NCI-H1417 (cell line): Measurements from ENCODE around the gene OGFRL1.
"Not testable (repeated sequence)": the region's sequence is repeated elsewhere in the genome, so short reads cannot be mapped to it uniquely, and the experiment has no call there.

Source experiments
- DNase-seq, 3 experiments: peaks; one replicate each; lab custom pipeline; 2025; lab: John Stamatoyannopoulos, UW

OGFRL1 gene

DNA sequence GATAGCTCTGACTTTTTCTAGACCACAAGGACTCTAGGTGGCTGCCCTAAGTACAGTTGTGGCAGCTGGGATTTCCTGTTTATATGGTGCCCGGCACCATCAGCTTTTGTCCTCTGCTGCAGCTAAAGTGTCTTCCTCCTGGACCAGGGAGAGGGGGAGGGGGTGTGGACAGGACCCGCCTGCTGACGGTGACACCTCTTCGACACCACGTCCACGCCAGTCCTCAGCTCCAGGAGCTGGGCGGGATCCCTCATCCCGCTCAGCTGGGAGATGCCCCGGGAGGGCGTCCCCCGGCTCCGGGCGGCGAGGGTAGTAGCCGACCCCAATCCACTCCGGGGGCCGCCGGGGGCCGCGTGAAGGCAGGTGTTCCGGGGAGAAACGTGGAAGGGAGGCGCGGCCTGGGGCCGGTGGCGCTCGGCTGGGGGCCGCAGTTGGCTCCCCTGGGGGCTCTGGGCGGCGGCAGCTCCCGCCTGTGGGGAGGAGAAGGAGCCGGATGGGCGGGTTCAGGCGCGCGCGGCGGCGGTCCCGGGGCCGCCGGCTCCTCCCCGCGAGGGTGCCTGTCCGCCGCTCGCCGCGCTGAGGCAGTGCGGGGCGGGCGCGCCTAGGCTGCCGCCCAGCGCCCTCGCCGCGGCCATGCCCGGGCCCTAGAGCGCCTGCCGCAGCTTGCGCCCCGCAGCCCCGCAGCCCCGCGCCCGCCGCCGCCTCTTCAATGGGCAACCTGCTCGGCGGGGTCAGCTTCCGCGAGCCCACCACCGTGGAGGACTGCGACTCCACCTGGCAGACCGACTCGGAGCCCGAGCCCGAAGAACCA, at the start of gene OGFRL1:
Gene OGFRL1 (plus strand): TSS at position 584 of the 811 bp plus-strand sequence. CDS start 126 bp downstream, at position 710.
- peak; percentile 75 to 95 (median 93) for DNase-seq

DNA sequence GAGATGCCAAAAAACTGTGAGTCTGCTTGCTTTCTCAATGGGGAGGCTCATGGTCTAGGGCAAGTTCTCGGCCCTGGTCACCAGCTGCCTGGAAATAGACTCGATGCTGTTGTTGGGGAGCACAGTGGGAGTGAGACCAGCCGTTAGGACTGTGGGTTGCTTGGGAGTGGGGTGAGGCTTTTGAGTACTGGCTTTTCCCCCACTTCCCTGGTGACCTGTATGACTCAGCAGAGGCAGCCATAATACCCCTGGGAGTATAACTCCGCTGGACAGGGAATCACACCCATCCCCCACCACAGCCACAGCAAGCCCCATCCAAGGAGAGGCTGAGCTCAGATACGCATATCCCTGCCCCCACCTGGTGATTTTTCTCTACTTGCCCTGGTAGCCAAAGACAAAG, 48.9 kb upstream of the OGFRL1 start:
- DNase-seq = no peak

DNA sequence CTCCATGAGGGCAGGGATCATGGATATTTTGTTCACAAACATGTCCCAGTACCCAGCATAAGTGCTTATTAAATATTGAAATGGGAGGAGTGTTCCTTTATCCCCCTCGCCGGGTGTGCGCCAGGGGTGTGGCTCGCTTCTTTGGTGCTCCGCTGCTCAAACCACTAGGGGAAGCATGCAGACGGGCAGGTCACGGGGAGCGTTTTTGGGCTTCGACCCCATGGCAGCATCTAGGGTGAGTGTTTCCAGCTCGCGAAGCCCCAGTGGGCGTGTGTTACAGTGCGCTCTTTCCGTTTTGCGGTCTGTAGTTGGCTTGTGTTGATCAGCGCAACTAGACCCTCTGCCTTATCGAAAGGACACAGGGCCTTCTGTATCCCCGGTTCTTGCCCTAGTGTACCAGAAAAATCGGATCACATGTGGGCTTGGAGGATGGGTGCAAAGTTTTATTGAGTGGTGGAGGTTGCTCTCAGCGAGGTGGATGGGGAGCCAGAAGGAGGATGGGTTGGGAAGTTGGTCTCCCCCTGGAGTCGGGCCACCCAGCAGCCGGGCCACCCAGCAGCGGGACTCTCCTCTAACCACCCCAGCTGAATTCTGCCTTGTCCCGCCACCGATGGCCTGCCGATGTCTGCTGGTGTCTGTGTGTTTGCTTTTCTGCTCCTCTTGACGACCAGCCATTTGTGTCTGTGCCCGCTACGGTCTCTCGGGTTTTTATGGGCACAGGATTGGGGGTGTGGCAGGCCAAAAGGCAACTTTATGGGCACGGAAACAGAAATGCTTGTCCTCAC, 43.2 kb upstream of the OGFRL1 start:
- DNase-seq = no peak

DNA sequence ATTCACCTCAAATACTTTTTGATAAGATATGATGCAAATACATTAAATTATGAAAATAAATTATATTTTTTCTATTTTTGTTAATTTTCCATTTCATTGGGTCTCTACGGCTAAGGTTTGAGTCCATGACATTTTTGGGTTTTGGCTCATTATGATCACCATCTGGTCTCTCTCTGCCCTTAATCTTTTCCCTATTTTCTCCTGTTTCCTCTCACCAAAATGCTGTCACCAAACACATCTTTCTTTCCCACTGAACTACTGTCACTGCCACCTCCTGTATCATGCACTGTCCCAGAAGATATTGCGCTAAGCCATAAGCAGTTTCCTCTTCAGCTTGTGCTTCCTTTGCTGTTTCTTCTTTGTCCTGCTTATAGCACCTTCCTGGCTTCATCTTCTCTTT, 42.0 kb upstream of the OGFRL1 start:
- no peak for DNase-seq

DNA sequence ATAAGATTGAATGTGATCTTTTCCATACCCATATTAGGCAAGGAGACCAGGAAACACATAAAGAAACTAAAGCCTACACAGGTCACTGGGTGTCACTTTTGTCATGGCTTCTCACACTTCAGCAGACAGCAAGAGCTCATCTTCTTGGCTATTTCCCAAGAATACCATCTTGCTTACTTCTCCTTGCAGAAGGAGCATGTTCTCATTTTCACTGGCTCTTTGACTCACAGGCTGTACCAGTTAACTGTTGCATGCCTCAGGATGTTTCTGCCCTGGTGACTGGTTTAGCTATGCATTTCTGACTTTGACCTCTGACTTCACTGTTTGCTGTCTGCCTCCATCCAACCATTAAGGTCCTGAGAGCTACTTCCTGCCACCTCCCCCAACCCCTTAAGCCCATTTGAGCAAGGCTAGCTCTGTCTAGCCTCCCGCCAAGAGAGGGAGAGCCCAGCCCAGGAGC, 40.3 kb upstream of the OGFRL1 start:
- peak in 2 of 3 experiments; percentile 6 to 43 for DNase-seq

DNA sequence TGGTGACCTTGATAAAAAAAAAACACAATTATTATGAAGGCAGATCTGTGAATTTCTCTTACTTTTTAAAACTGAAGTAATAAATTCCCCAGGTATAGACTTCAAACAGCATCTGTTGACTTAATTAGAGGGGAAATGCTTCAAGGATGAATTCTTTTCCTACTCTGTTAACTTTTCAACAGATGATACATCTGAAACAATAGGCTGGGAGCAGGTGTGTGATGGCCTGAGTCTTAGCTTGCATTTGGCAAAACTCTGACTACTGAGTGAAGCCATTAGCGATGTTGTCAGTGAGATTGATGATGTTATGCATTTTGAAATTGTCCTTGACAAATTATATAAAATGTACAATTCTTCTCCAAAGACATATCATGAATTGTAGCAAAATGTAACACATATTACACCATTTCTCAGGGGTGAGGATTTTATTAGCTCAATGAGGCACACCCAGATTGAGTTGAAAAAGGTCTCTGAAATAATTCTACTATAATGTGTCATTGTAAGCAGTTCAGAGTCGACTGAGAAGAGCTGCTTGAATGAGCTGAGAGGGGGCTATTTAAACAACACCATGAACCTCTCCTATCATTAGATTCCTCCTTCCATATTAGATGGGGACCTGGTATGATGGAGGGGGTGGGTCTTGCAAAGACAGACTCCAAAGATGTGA, 39.6 kb upstream of the OGFRL1 start:
- peak in 1 of 3 experiments; percentile 19 for DNase-seq

DNA sequence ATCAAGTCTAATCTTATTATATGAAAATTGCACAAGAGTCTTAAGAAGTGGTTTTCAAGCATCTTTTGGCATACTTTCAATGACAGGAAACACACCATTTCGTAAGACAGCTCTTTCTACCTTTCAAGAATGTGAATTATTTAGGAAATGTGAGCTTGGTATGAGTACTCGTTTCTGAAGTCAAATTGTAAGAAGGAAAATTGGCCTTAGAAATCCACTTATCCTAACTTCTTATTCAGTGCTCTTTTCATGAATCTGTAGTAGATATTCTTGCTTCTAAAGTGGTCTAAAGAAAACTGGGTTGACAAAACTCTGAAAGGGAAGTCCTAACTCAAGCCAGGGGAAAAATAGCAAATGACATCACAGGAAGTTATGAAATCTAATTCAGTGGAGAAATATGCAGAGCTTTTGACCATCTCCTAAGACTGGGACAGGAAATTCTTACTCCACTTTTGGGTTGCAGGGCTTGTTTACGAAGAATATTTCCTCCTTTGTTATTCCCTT, 38.5 kb upstream of the OGFRL1 start:
- no peak for DNase-seq

DNA sequence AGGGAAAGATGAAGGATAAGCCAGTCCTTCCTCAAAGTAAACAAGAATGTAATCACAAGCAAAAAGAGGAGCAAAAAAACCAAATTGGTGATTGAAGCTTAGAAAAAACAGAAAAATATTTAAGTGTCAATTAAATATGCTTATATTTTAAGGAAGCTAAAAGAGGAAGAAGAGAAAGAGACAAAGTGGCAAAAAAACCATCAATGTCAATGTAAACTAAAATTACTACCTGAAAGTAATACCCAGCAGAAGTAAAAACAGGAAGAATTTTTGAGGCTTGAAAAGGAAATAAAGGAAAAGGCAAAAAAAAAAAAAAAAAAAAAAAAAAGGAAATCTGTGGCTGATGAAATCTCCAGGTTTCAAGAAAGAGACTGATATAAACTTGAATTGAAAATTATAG, 36.2 kb upstream of the OGFRL1 start:
- DNase-seq = no peak

DNA sequence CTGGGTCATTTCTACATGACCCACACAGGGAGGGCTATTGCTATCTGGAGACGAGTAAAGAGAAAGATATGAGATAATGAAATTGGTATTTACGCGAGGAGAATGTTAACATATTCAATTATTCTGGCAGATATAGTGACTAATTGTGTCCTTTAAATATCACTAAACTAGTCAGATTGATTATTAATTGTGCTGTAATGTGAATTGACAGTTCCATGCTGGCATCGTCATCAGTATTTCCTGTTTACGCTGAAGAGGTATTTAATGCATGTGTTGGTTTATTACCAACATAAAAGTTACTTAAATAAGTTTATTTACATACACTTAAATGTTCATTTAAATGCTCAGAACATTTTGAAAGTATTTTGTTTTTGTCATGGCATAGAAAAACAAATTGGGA, 35.7 kb upstream of the OGFRL1 start:
- DNase-seq = no peak

DNA sequence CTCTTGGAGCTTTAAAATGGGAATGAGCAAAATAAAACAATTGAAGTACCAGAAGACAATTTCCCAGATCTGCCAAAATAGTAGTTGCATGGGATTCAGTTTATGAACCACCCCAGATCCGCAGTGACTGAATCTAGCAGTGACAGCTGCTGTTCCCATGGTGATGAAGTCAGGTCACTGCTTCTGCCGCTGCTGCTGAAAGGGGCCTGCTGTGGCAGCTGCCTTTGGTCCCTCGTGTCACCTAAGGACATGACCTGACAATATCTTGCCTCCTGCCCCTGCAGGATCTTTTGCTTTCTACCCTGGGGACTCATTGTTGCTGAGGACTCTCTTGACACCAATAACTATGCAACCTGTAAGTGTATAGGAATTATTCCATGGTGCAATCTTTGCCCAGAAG, 34.3 kb upstream of the OGFRL1 start:
- peak in 2 of 3 experiments; percentile 55 to 87 for DNase-seq

DNA sequence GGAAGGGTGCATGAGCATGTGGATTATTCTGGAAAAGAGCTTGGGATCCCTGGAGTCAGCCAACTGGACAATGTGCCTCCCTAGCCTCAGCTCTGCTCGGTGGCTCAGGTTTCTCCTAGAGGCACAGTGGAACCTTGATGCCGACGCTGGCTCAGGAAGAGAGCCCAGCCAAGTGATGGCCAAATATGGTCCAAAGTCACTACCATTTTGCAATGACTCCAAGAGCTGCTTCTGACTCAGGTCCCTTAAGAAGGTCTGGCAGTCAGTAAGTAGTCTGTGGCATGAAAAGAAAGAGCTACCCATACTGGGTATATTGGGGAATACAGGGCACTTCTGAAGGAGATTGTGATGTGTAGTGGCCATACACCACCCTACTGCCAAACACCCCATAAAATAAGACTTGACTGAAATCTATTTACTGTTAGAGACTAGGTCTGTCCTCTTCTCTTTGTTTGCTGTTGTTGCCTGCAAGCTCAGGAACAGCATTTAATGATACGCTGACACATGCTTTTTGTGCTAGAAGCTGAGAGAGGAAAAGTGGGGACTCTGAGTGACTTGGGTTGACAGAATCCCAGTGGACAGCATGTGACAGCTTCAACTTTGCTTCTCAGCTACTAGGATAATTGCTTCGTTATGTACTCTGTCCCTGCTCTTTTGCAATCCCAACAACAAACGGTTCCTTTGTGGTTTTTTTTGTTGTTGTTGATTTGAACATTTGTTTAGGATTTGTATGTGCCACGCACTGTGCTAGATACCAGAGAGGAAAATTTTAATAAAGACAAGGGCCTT, 30.3 kb upstream of the OGFRL1 start:
- DNase-seq = peak in 1 of 3 experiments; percentile 7

DNA sequence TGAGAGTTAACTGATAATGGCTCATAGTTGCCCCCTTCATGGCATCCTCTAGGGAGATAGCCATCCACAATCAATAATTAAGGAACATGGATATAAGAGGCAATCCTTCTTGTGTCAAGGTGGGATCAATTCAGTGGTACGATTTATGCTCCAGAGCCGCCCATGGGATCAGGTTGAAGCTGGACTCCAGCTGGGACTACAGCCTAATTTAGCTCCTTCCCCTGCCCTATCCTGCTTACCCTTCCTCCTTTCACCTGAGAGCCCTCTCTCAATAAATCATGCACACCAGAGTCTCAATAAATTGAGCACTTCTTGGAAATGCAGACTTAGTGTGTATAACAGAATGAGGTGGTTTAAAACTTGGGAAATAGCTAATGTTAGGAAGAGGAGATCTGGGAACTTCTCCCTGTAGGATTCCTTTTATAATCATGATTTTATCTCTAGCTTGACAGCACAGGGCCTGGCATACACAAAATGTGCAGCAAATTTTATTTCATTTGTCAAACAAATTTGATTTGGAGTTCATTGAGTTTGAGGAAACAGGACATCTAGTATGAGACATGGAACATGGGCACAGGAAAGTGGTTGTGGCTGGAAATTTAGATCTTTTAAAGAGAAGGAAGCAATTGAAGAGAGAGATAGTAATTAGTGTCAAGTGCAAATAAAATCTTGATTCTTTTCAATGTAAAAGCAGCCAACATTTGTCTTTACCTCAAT, 28.6 kb upstream of the OGFRL1 start:
- peak in 1 of 3 experiments; percentile 9 for DNase-seq

DNA sequence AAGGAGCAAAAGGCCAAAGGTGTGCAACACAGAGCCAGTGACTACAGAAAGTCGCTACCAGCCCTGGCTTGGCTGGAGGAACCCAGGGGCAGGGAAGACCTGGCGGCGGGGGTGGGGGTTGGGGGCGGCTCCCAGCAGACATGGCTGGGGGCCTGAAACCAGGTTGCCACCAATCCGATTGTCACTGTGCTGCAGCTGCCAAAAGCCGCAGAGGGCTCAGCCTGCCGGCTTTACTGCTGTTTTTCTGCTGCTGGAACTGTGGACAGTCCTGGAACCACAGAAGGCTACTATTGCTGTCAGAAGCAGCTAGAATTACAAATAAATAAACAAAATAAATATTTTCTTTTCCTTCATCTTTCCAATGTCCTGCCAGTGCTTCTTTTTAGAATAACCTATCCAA, 25.7 kb upstream of the OGFRL1 start:
- DNase-seq = no peak

DNA sequence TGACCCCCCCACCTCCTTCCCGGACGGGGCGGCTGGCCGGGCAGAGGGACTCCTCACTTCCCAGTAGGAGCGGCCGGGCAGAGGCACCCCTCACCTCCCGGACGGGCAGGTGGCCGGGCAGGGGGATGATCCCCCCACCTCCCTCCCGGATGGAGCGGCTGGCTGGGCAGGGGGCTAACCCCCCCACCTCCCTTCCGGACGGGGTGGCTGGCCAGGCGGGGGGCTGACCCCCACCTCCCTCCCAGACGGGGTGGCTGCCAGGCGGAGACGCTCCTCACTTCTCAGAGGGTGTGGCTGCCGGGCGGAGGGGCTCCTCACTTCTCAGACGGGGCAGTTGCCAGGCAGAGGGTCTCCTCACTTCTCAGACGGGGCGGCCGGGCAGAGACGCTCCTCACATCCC, 22.2 kb upstream of the OGFRL1 start:
- DNase-seq = not testable (repeated sequence)

DNA sequence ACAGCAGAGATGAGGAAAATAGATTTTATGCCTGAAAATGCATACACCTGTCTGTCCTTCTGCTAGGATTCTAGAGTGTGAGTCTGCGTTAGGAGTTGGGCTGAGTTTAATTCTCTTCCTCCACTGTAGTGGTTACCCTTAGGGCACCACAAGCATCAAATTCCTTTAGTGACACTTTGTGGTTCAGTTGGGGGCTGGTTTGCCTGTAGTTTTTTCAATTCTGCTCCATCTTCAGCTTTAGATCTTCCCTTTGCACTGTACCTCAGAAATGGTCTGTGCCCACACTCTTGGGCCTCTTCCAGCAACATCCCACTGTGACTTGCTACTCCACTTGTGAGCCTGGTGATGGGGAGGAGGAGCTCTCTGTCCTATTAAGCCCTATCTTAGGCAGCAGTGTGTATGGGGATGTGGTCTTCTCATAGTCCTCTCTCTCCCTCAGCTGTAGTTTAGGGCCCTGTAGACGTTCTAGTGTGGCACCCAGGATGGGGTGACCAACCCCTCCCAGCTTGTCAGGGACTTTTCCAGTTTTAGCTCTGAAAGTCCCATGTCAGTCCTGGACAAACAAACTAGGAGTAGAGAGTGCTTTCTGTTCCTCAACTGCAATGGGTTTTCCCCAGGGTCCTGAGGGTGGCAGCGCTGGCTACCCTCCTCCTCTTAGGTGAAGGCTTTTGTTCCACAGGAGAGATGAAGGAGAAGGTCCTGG, 19.7 kb upstream of the OGFRL1 start:
- DNase-seq = no peak

DNA sequence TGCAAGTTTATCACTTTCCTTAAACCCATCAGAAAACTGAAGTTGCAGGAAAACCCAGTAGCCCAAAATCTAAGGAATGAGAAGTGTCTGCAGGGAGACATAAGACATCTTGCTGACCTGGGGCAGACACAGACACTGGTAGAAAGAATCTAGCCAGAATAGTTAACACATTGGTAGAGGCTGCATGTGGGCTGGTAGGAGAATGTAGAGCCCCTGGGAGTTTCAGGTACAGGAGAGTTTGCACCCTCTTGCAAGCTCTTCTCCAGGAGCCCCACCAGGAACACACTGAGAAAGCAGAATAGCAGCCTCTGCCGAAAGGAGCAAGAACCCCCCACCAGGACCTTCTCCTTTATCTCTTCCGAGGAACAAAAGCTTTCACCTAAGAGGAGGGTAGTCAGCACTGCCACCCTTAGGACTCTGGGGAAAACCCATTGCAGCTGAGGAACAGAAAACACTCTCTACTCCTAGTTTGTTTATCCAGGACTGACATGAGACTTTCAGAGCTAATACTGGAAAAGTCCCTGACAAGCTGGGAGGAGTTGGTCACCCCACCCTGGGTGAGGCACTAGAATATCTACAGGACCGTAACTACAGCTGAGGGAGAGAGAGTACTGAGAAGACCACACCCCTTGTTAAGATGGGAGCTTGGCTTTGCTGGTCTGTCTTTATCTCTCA, 10.5 kb upstream of the OGFRL1 start:
- DNase-seq = no peak

DNA sequence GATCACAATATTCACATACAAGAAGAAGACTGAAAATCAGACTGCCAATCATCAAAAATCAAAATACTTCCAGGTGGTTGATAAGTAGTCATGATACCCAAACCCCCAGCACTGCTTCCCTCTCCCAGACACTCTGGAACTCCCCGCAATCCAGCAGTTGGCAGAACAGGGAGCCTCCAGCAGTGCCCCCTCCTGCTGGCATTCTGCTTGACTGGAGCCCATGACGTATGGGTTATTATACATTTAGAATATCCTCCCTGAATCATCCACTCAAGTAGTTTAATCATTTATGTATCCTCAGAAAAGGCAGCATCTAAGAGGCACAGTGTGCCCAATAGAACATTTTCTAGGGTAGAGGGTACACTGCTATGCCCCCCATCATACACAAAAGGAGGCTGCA, 9.3 kb upstream of the OGFRL1 start:
- no peak for DNase-seq

DNA sequence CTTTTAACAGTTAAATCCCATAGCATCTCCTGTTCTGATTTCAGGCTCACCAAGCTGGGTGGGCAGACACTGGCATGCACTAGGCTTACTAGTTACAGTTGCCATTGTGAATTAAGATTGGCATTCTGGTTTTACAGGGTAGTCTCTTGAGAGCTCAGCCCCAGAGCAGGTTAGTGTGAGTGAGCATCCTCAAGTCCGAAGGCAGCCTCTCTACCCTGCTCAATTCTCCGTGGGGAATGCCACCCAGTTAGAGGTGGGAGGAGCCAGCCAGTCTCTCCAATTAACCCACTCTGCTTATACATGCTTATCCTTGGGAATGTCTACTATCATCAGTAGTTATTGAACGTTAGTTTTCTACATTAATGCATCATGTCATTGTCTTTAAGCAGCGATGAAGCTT, 8.9 kb upstream of the OGFRL1 start:
- DNase-seq = no peak

DNA sequence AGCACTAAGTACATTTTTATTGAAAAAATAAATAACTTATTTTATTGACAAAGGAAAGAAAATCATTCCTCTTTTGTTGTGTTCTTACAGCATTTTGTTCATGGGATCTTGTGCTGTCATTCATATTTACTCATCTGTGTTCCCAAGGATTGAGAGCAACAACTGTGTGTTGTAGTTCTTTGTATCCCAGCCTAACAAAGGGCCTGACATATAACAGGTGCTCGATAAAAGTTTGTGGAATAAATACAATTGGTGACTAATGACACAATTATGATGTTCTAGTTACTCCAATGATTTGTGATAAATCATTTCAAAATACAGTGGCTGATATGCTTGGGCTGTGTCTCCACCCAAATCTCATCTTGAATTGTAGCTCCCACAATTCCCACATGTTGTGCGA, 7.9 kb upstream of the OGFRL1 start:
- DNase-seq = no peak

DNA sequence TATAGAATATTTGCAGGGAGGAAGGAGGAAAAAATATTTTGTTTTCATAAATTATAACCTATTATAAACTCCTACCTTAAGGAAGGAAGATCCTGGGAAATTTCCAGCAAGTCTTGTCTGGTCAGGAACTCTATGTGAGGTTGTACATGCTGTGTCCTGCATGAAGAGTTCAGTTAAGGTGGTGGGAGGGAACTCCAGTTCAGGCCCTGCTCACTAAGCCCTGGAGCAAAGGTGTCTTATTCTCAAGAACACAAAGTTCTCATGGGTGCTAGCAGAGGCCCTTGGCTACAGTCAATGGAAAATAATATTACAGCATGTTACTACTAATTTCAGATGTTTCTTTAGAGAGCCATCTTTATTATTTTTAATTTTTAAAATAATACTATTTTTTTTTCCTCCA, 3.8 kb upstream of the OGFRL1 start:
- no peak for DNase-seq
